ENCODE data around the gene LGALS4. TPM values are rescaled to one million over a fixed set of nuclear protein-coding genes. Genes with fewer than 3 reads are reported as not detected.

Gene LGALS4
- total RNA-seq, 3 donors from 2014 or later, result 0.80 to 16.4 (median 0.88) TPM

GRCh38 chr19:38846097-38846496, 33.4 kb upstream of the LGALS4 start:
- Histone ChIP-seq H3K9me3 (no peaks in the 10 kb centered on the region), H3K4me3 (no peak overlapping the region), H3K36me3 (peaks cover 19% of the 10 kb centered on the region), H3K4me1 (peaks cover 0 to 16% of the 10 kb centered on the region in 2 donors), H3K27ac (peak overlapping the region; percentile 13 to 34), H3K27me3 (no peaks in the 10 kb centered on the region)
- no peak for TF ChIP-seq POLR2AphosphoS5 (IDR thresholded peaks at IDR 0.05)
- TF ChIP-seq, protein P1, sequence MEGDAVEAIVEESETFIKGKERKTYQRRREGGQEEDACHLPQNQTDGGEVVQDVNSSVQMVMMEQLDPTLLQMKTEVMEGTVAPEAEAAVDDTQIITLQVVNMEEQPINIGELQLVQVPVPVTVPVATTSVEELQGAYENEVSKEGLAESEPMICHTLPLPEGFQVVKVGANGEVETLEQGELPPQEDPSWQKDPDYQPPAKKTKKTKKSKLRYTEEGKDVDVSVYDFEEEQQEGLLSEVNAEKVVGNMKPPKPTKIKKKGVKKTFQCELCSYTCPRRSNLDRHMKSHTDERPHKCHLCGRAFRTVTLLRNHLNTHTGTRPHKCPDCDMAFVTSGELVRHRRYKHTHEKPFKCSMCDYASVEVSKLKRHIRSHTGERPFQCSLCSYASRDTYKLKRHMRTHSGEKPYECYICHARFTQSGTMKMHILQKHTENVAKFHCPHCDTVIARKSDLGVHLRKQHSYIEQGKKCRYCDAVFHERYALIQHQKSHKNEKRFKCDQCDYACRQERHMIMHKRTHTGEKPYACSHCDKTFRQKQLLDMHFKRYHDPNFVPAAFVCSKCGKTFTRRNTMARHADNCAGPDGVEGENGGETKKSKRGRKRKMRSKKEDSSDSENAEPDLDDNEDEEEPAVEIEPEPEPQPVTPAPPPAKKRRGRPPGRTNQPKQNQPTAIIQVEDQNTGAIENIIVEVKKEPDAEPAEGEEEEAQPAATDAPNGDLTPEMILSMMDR (IDR thresholded peaks at IDR 0.05), result no peak
- no peak for TF ChIP-seq POLR2A (IDR thresholded peaks at IDR 0.05)
- DNase-seq (ENCODE audit: low spot score in 2 of 2), result no peak
- intact Hi-C loops (cut with DNase I; ENCODE audit: low total_unique reads), result loop anchor here (5.0 kb wide), 1 partner anchor 199 kb away; the partner anchor contains the start of gene ACTN4

GRCh38 chr19:38845374-38846024, 32.8 kb upstream of the LGALS4 start:
- peaks cover 0 to 16% of the 10 kb centered on the region in 2 donors for H3K4me1 ChIP-seq
- no peak overlapping the region for H3K4me3 ChIP-seq
- TF ChIP-seq POLR2A (IDR thresholded peaks at IDR 0.05), result no peak
- TF ChIP-seq, protein P1 (IDR thresholded peaks at IDR 0.05), result no peak
- no peak for TF ChIP-seq POLR2AphosphoS5 (IDR thresholded peaks at IDR 0.05)
- peaks cover 25% of the 10 kb centered on the region for H3K36me3 ChIP-seq
- H3K9me3 ChIP-seq, result no peaks in the 10 kb centered on the region
- H3K27me3 ChIP-seq, result no peaks in the 10 kb centered on the region
- DNase-seq (ENCODE audit: low spot score in 2 of 2), result no peak
- peak overlapping the region in 1 of 2 donors; percentile 34 for H3K27ac ChIP-seq
- intact Hi-C loops (cut with DNase I; ENCODE audit: low total_unique reads), result loop anchor here (5.0 kb wide), 1 partner anchor 198 kb away; the partner anchor contains the start of gene ACTN4

DNA sequence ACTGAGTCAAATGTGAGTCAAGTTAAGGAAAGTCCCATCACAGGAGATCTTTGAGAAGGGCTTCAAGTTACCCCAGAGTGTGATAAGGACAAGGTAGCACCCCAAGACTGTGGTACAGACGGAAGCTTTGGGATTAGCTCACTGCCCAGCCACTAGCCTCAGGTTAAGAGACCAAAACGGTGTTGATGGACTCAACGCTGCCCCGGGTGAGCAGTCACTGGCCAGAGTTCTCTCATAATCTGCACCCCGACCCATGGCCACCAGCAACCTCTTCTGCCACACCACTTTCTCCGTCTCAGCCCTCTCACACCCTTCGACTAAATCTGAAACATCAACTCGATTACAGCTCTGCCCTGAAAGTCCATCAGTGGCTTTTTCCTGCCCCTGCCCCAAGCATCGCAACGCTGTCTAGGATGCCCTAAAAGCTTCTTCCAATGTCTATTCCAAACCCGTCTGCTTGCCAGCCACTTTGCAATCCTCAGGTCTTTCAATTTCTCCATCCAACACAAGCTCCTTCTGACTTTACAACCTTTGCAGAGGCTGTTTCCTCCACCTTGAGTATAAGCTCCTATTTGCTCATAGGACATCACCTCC, 31.4 kb upstream of the LGALS4 start:
- TF ChIP-seq, protein P1 (IDR thresholded peaks at IDR 0.05), result no peak
- TF ChIP-seq POLR2A (IDR thresholded peaks at IDR 0.05) (no peak), POLR2AphosphoS5 (IDR thresholded peaks at IDR 0.05) (no peak)
- no peak for DNase-seq (ENCODE audit: low spot score in 2 of 2)
- intact Hi-C loops (cut with DNase I; ENCODE audit: low total_unique reads), result no loop called here
- Histone ChIP-seq H3K27me3 (no peaks in the 10 kb centered on the region), H3K9me3 (no peaks in the 10 kb centered on the region), H3K4me3 (no peak overlapping the region), H3K36me3 (peaks cover 29% of the 10 kb centered on the region), H3K27ac (peak overlapping the region; percentile 21 to 36), H3K4me1 (peaks cover 0 to 16% of the 10 kb centered on the region in 2 donors)

- no peak for DNase-seq (ENCODE audit: low spot score in 2 of 2)
- intact Hi-C loops (cut with DNase I; ENCODE audit: low total_unique reads), result no loop called here
- Histone ChIP-seq H3K27ac (peak overlapping the region; percentile 21 to 36), H3K9me3 (no peaks in the 10 kb centered on the region), H3K27me3 (no peaks in the 10 kb centered on the region), H3K4me1 (peaks cover 6 to 12% of the 10 kb centered on the region in 2 donors), H3K36me3 (peaks cover 29% of the 10 kb centered on the region), H3K4me3 (no peak overlapping the region)
- TF ChIP-seq, protein P1 (IDR thresholded peaks at IDR 0.05), result no peak
- TF ChIP-seq POLR2AphosphoS5 (IDR thresholded peaks at IDR 0.05), result no peak
- no peak for TF ChIP-seq POLR2A (IDR thresholded peaks at IDR 0.05)
These were observed 30.5 kb upstream of the LGALS4 start for GRCh38 chr19:38843175-38843758.
